HL-60/S4 treated with phorbol 12-myristate 13-acetate at 8.2 ng/mL for 4 days and 3 days (cell line): ENCODE measurements around the gene FAM53A.

Source experiments
- in situ Hi-C: fragments of 300-500 bp; cut with MboI; formaldehyde crosslinking; loops from 2 replicates; pipeline ENCODE4 v1.15.0; 2022; ENCODE audit warnings: low sequenced_read_pairs

The FAM53A gene

GRCh38 chr4:1595789-1596325, 88.3 kb downstream of the FAM53A start:
- in situ Hi-C loops = no loop called here

GRCh38 chr4:1594871-1595788, 89.0 kb downstream of the FAM53A start:
- in situ Hi-C loops = no loop called here

- in situ Hi-C loops = no loop called here
Observed at GRCh38 chr4:1593881-1594345, 90.2 kb downstream of the FAM53A start.

GRCh38 chr4:1593458-1593857, 90.7 kb downstream of the FAM53A start:
- in situ Hi-C loops = no loop called here

GRCh38 chr4:1592709-1593417, 91.2 kb downstream of the FAM53A start:
- in situ Hi-C loops = no loop called here

- in situ Hi-C loops = no loop called here
Observed at GRCh38 chr4:1592068-1592708, 91.9 kb downstream of the FAM53A start.

GRCh38 chr4:1591107-1591506, 93.0 kb downstream of the FAM53A start:
- in situ Hi-C loops = no loop called here

GRCh38 chr4:1590244-1590643, 93.9 kb downstream of the FAM53A start:
- in situ Hi-C loops = no loop called here
